Activated B cell treated with CpG ODN at 0.5 μM for 24 hours (primary cell): ENCODE data around the gene FLOT1. TPM values are rescaled to one million over a fixed set of nuclear protein-coding genes. Genes with fewer than 3 reads are reported as not detected.
A peak's percentile ranks its signal among the peaks of the same experiment; 100 is the strongest.
"Not testable (repeated sequence)": the region's sequence is repeated elsewhere in the genome, so short reads cannot be mapped to it uniquely, and the experiment has no call there.

Experiments
- ATAC-seq: fragments of 200-7000 bp; cut with Tn5 transposase; one replicate; pipeline ENCODE4 v1.10.0; 2021; ENCODE audit warnings: low read depth, mild to moderate bottlenecking, moderate library complexity
- CTCF ChIA-PET: fragments of 350-600 bp; sonication (Branson Sonifier 250); formaldehyde crosslinking; loops from one replicate; lab custom pipeline; 2021; ENCODE audit warnings: antibody characterized with exemption; lab: Charles Lee
- POLR2A ChIA-PET: fragments of 350-600 bp; sonication (Branson Sonifier 250); formaldehyde crosslinking; loops from one replicate; lab custom pipeline; 2021; ENCODE audit warnings: antibody characterized with exemption; lab: Charles Lee
- DNase-seq: peaks from one replicate; pipeline ENCODE4 v3.0.0; 2022
- H3K27ac Mint-ChIP-seq: one replicate; pipeline ENCODE4 v1.8.0; 2020; ENCODE audit warnings: mixed read lengths
- H3K27me3 Mint-ChIP-seq: one replicate; pipeline ENCODE4 v1.8.0; 2021; ENCODE audit warnings: mixed read lengths
- H3K36me3 Mint-ChIP-seq: one replicate; pipeline ENCODE4 v1.8.0; 2021; ENCODE audit warnings: low read depth, mixed read lengths
- H3K4me1 Mint-ChIP-seq: one replicate; pipeline ENCODE4 v1.8.0; 2021; ENCODE audit warnings: mixed read lengths
- H3K4me3 Mint-ChIP-seq: one replicate; pipeline ENCODE4 v1.8.0; 2020; ENCODE audit warnings: mild to moderate bottlenecking, mixed read lengths
- H3K9me3 Mint-ChIP-seq: one replicate; pipeline ENCODE4 v1.8.0; 2020; ENCODE audit warnings: mixed read lengths
- CTCF ChIP-seq: fragments of 200-600 bp; IDR thresholded peaks from one replicate; pipeline ENCODE4 v1.8.0; 2022; ENCODE audit warnings: antibody characterized with exemption, mild to moderate bottlenecking
- intact Hi-C: fragments of 100-400 bp; cut with micrococcal nuclease; formaldehyde crosslinking; loops from one replicate; pipeline ENCODE4 v1.15.1; 2024
- total RNA-seq: library from RNA; stranded (reverse); gene quantifications from 2 replicates; pipeline ENCODE4 v1.2.3, GENCODE V29; 2022

The FLOT1 gene
- total RNA-seq, 1 donor from 2014 or later = 52.0 TPM

DNA sequence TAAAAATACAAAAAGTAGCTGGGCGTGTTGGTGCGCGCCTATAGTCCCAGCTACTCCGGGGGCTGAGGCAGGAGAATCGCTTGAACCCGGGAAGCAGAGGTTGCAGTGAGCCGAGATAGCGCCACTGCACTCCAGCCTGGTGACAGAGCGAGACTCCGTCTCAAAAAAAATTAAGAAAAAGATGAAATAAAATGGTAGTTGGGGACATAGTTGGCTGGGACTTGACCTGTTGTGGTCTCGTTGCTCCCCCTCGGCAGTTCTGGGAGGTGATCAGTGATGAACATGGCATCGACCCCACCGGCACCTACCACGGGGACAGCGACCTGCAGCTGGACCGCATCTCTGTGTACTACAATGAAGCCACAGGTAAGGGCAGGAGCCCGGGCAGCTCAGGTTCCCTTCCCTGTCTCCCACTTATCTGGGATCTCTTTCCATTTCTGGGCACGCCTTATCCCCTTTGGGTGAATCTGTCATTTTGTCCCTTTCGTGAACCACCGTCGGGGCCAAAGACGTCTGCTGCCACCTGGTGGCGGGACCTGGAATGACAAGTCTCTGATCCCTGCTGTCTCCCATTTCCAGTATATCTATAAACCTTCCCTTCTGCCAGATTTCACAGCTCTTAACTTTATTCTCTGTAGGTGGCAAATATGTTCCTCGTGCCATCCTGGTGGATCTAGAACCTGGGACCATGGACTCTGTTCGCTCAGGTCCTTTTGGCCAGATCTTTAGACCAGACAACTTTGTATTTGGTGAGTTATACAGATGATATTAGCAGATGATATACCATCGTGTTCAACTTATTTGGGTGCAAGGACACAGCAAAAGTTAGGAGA lies 20.0 kb downstream of the FLOT1 start:
- CTCF ChIA-PET = interaction anchor here (0.9 to 20.0 kb wide), 17 partner anchors 9 to 365 kb away, joined by 3 to 576 read pairs (median 7); partner anchors contain the start of genes ATAT1, DHX16, MRPS18B and NRM
- H3K27ac Mint-ChIP-seq = peak overlapping the region; percentile 97
- intact Hi-C loops = loop anchor here (1.0 to 2.0 kb wide), 2 partner anchors 43 to 240 kb away; no protein-coding TSS in a partner anchor

GRCh38 chr6:30722025-30722279 lies 20.5 kb downstream of the FLOT1 start:
- DNase-seq = not testable (repeated sequence)
- POLR2A ChIA-PET = interaction anchor here (0.9 to 22.6 kb wide), 14 partner anchors 9 to 395 kb away, joined by 3 to 697 read pairs (median 5); partner anchors contain the start of genes ABCF1, ATAT1, C6orf136 and DHX16
- peaks cover 62% of the 10 kb centered on the region for H3K4me1 Mint-ChIP-seq

More for the DNA sequence above, 20.0 kb downstream of the FLOT1 start:
- Mint-ChIP-seq H3K9me3 (no peaks in the 10 kb centered on the region), H3K36me3 (peaks cover 62% of the 10 kb centered on the region), H3K4me3 (peak overlapping the region; percentile 99), H3K27me3 (no peaks in the 10 kb centered on the region), H3K4me1 (peaks cover 56% of the 10 kb centered on the region)
- POLR2A ChIA-PET = interaction anchor here (0.9 to 22.6 kb wide), 9 partner anchors 9 to 396 kb away, joined by 3 to 697 read pairs (median 16); partner anchors contain the start of genes ATAT1, C6orf136, DHX16 and MRPS18B
- peak; percentile 95 for TF ChIP-seq CTCF
- ATAC-seq = no peak
- DNase-seq = peak; percentile 81

DNA sequence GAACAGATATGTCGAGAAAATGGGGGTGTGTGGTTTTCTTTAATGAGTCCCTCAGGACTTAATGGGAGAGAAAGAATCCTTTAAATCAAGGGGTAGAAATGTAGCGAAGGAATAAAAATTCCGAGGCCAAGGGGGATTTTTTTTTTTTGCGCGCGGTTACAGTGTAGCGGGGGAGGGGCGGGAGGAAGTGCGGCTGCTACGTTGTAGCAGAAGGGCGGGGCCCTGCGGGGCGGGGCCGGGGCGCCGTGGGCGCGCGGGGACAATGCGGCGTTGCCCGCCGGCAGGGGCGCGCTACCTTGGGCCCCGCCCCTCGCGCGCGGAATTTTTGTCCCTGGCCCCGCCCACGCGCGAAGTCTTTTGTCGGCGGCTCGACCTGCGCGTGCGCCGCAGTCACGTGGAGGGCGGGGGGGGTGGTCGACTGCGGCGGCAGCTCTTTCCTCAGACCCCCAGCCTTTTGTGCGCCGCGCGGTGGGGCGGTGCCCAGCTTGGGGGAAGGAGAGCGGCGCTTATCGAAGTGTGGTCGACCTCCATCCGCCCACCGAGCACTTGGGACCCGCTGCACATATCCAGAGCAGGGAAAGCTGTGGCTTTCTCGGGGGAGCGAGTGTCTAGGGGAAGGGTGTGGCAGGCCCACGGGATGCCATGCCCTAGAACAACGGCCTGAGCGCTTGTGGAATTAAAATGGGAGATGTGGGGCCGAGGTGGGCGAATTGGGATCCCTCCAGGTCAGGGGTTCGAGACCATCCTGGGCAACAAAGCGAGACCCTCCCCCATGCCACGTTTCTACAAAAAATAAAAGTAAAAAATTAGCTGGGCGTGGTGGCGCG lies 21.1 kb downstream of the FLOT1 start:
- Mint-ChIP-seq H3K9me3 (no peaks in the 10 kb centered on the region), H3K36me3 (peaks cover 58% of the 10 kb centered on the region), H3K27ac (peak overlapping the region; percentile 97), H3K27me3 (no peaks in the 10 kb centered on the region), H3K4me1 (peaks cover 67% of the 10 kb centered on the region), H3K4me3 (peak overlapping the region; percentile 99)
- no peak for TF ChIP-seq CTCF
- ChIA-PET CTCF (interaction anchor here (0.9 to 20.0 kb wide), 16 partner anchors 9 to 366 kb away, joined by 3 to 576 read pairs (median 8); partner anchors contain the start of genes ATAT1, DHX16, MRPS18B and NRM), POLR2A (interaction anchor here (0.9 to 22.6 kb wide), 15 partner anchors 10 to 395 kb away, joined by 3 to 697 read pairs (median 5); partner anchors contain the start of genes ABCF1, ATAT1, C6orf136 and DHX16)
- ATAC-seq (peak; percentile 44), DNase-seq (peak; percentile 95)
- intact Hi-C loops = loop anchor here (1.0 to 2.0 kb wide), 5 partner anchors 21 to 239 kb away; partner anchors contain the start of genes C6orf136, FLOT1, MRPS18B and PPP1R10

More at GRCh38 chr6:30722025-30722279, 20.5 kb downstream of the FLOT1 start:
- H3K27me3 Mint-ChIP-seq, H3K9me3 Mint-ChIP-seq, ATAC-seq: not testable (repeated sequence)
- peaks cover 60% of the 10 kb centered on the region for H3K36me3 Mint-ChIP-seq
- CTCF ChIA-PET = interaction anchor here (0.9 to 20.0 kb wide), 16 partner anchors 9 to 365 kb away, joined by 3 to 576 read pairs (median 8); partner anchors contain the start of genes ATAT1, DHX16, MRPS18B and NRM
- H3K27ac Mint-ChIP-seq = peak overlapping the region; percentile 97
- peak overlapping the region; percentile 99 for H3K4me3 Mint-ChIP-seq
- intact Hi-C loops = loop anchor here (1.0 to 2.0 kb wide), 2 partner anchors 43 to 239 kb away; no protein-coding TSS in a partner anchor

DNA sequence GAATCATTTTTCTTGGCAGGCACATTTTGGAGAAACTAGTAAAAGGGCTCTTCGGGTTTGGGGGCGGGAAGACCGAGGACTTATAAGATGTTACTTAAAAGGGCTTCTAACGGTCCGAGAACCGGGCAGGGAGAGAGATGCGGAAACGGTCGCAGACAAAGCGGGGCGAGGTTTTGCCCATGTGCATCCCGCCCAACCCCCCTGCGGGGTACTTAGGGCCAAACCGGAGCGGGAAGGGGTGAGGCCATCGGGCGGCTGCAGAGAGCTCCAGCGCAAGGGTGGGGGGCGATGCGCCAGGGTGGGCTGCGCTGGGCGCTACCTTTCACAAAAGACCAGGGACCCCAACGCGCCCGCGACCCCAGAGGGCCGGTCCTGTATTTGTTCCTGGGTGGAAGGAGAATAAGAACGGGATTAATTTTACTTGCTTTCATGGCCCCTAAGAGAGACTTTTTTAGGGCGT lies 21.7 kb downstream of the FLOT1 start:
- CTCF ChIA-PET = interaction anchor here (1.9 to 20.0 kb wide), 6 partner anchors 11 to 239 kb away, joined by 10 to 576 read pairs (median 18); partner anchors contain the start of genes DHX16 and NRM
- DNase-seq (peak; percentile 65), ATAC-seq (peak; percentile 5)
- Mint-ChIP-seq H3K4me1 (peaks cover 73% of the 10 kb centered on the region), H3K36me3 (peaks cover 55% of the 10 kb centered on the region), H3K27me3 (no peaks in the 10 kb centered on the region), H3K27ac (peak overlapping the region; percentile 97), H3K9me3 (no peaks in the 10 kb centered on the region), H3K4me3 (peak overlapping the region; percentile 99)
- intact Hi-C loops = loop anchor here (1.0 to 2.0 kb wide), 3 partner anchors 22 to 103 kb away; partner anchors contain the start of genes C6orf136, FLOT1, MRPS18B and PPP1R10
- POLR2A ChIA-PET = interaction anchor here (0.8 to 22.6 kb wide), 16 partner anchors 10 to 394 kb away, joined by 3 to 697 read pairs (median 5); partner anchors contain the start of genes ABCF1, ATAT1, DHX16 and FLOT1
- no peak for TF ChIP-seq CTCF
